Mammary epithelial cell (primary cell): Measurements from ENCODE around the gene RBM45.

Experiments
- CTCF ChIP-seq, 2 donors: IDR thresholded peaks in 1 of 2; conservative IDR thresholded peaks in 1 of 2; 2 replicates each; pipeline ENCODE4 v1.5.1; 2011 to 2012; ENCODE audit warnings: inconsistent platforms in 2 of 2, low read length in 2 of 2, mild to moderate bottlenecking in 2 of 2, control low read depth in 1 of 2, low read depth in 1 of 2; ENCODE audit not compliant: insufficient read depth in 1 of 2; ENCODE audit errors: extremely low read depth in 1 of 2
- EZH2 ChIP-seq: IDR thresholded peaks from 2 replicates; pipeline ENCODE4 v1.6.1; 2012; ENCODE audit warnings: low read length, inconsistent platforms, borderline replicate concordance

- no peak for TF ChIP-seq CTCF (conservative IDR thresholded peaks at IDR 0.05 in 1 of 2, IDR thresholded peaks at IDR 0.05 in 1 of 2; ENCODE audit: extremely low read depth in 1 of 2, insufficient read depth in 1 of 2, low read depth in 1 of 2, low read length in 2 of 2)
- no peak for TF ChIP-seq EZH2
These were observed 7.1 kb downstream of the RBM45 start for GRCh38 chr2:178119179-178119922.
